DMS114 treated with DMSO at 0.1 percent for 48 hours (cell line): ENCODE measurements around the gene BTRC.
A peak's percentile ranks its signal among the peaks of the same experiment; 100 is the strongest.

Source experiments
- DNase-seq: peaks from one replicate; lab custom pipeline; 2025; ENCODE audit not compliant: unreplicated experiment; lab: John Stamatoyannopoulos, UW

Gene BTRC

DNA sequence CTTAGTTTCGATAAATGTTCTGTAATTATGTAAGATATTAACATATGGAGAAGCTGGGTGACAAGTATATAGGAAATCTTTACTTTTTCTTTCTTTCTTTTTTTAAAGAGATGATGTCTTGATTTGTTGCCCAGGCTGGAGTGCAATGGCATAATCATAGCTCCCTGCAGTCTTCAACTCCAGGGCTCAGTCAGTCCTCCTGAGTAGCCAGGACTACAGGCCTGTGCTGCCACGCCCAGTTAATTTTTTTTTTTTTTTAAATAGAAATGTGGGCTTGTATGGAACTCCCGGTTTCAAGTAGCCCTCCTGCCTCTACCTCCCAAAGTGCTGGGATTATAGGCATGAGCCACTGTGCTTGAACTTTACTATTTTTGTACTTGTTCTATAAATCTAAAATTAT lies 122.4 kb downstream of the BTRC start:
- no peak for DNase-seq

DNA sequence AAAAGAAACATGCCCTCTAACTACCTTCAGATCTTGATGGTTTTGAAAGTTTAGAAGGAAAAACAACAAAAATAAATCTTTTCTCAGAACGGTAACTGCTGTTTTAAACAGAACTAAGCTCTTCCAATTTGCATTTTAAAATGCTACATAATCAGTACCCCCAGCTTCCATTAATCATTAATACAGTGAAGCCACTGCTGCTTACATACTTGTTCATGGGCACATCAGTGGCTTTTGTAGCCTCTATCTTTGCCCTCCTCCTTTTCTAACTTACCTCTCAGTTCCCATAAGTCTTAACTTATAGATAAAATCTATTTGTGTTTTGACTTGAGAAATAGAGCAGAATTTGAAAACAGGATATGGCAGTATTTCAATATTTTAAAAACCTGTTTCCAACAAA lies 125.0 kb downstream of the BTRC start:
- DNase-seq: no peak

DNA sequence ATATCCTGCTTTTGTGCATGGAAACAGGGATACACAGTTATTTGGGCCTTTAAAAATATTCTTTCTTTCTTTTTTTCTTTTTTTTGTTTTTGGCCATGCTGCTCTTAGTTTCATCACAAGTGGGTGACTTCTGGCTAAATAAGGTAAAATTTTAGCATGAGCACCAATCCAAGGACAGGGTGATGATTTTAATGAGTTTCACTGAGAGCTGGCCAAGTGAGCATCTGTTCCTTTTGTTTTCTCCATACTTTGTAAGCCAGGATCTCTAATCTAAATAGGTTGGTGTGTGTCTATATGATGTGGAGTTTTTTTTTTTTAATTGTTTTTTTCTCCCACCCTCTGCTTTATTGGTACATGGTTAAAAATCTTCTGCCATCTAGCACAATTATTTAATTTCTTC lies 127.3 kb downstream of the BTRC start:
- DNase-seq: no peak

DNA sequence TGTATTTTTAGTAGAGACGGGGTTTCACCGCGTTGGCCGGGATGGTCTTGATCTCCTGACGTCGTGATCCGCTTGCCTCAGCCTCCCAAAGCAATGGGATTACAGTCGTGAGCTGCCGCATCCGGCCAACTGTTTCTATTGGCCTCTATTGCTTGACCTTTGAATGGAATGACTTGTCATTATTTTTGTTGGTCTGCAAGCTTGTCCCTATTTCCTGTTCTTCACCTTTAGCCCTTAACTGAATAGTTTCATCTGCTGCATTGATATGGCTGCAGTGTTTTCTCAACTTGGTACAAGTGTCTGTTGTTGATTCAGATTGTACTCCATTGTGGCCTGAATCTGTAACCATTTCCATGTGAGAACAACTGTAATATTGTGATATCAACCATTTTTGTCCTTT lies 128.6 kb downstream of the BTRC start:
- DNase-seq: no peak

DNA sequence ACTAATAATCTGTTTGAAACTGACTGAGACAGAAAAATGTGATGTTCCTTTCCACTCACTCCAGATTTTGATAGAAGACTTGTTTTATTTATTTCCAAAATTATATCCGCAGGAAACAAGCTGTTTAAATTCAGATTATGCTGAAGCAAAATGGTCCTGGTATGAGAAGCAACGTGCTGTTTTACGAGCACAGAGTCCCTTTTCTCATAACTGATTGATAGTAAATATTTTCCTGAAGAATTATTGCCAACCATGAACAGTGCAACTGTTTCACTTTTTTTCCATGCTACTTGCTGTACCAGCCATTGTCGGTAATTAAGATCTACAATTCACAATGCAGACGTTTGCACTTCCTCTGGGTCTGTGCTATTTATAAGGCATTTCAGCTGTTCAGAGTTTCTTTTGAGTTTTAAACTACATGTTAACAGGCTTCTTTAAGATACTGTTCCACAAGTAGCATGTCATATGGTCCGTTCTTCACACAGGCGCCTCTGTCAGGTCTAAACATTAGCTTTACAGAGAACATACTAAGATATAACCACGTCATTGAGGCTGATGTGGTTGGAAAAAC lies 130.3 kb downstream of the BTRC start:
- no peak for DNase-seq

DNA sequence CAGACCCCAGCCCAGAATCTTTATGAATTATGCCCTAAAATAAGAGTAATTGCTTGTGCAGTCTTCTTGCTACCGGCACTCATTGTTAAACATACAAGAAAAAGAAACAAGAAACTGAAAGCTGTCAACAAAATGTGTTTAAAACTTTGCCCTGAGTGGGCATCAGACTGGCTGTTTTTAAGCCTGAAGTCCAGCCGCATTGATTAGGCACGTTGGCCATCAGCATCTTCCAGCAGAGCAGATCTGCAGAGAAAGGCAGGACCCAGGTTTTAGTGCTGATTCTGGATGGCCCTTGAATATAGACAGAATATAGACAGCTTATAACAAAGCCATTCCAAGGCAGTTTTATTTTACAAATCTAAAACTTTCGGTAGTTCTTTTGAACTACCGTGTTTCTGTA lies 131.2 kb downstream of the BTRC start:
- no peak for DNase-seq

DNA sequence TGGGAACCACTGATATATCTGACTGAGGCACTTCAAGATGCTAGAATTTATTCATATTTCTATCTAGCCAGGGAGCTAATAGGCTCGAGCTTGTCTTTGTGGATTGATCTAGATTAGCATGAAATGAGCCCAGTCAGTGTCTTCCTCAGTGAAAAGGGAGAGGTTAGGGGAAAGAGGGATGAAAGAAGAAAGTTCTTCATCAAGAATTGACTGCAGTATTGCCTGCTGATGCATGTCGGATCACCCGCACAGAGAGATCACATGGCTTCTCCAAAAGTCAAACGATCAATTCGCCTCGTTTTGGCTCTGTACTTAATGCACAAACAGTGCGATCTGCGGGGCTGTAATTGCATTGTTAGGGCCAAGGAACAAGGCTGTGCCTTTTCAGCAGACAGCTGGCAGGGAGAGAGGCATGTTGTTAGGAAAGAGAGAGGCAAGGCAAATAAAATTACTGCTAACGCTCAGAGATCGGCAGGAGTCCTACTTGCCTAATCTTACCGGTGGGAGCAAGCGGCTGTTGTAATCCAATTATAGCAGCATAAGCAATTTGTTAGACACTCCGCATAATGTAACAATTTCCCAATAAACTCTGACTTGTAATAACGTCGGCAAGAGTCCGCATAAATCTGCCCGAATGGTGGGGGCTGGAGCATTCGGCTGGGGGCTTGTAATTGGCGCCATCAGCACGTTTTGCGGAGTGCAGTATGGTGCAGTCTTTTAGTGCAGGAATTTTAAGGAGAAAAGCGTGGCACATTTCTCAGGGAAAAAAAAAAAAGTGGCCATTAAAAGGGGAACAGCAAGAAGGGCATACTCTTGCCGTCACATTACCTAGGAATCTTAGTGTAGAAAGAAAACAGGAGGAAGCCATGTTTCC lies 132.0 kb downstream of the BTRC start:
- no peak for DNase-seq

DNA sequence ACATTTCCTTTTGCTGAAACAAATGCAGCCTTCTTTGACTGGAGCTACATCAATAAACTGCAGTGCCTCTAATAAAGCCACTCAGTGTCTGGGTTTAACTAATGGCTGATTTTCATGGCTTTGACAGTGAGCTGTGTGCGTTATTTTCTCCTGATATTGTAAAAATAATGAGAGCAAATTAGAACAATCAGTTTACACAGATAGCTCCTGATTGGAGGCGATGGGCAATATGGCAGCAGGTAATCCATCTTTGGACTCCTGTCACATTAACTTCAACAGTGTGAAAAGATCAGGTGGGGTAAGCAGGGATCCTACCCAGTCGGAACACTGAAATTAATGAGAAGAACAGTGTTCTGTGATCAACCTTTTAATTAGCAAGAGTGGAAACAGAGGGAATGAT lies 133.4 kb downstream of the BTRC start:
- DNase-seq: no peak

DNA sequence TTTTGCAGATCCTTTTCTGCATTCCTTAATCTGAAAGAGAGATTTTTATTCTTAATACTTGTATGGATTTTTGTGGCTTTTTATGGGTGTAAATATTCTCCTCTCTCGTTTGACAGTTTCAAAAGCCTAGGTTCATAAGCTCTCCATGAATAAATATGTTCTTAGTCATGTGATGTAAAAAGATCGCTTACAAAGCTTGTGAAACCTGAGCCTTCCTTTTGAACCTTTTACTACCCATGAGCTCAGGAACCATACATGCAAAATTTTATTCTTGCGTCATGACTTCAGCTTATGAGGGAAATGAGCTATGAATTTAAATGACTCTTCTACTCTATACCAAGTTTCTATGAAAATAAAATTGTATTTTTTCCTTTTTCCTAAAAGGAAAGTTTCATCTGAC lies 135.4 kb downstream of the BTRC start:
- DNase-seq: no peak

DNA sequence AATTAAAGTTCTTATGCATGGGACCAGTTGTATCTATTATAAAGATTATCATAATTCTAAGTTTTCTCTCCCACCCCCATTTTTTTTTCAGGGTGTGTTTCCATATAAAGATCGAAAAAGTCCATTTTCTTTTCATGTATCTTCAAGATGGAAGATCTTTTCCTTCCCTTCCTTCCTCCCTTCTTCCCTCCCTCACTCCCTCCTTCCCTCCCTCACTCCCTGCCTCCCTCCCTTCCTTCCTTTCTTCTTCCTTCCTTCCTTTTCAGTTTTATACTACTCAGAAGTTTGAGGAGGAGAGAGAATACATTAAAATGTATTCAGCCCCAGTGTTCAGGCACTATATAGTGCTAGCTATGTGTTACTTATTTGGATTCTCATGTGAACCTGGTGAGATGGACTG lies 136.1 kb downstream of the BTRC start:
- DNase-seq: no peak

DNA sequence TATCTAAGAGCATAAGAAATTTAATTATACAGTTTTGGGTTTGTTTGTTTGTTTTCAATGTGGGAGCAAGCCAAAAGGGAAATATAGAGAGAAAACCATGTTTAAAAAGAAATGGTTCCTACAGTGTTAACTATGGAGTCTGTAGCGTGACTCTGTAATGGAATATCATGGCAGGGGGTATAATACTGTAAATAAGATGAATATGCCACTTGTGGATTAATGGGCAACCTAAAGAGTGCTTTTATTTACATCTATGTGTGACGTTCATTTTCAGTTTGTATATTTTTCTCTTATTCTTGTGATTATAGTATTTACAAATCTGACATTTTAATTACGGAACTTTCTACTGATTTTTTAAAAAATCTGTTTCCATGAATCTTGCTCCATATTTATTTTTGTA lies 138.2 kb downstream of the BTRC start:
- no peak for DNase-seq

DNA sequence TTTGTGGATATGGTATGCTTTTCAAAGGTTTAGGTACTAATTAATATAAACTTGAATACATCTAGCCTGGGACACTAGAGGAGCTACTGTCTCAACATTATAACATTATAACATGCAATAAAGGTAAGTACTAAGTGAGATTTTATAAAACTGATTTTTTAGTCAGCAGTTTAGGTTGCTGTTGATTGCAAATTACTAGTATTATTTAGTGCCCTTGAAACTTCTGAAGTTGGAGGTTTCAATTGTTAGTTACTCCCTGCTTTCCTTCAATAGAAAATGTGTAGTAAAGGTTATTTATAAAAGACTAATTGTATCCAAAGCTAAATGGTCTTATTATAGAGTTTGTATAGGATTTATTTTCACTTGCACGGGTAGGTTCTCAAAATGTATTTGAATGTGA lies 138.8 kb downstream of the BTRC start:
- DNase-seq: no peak

DNA sequence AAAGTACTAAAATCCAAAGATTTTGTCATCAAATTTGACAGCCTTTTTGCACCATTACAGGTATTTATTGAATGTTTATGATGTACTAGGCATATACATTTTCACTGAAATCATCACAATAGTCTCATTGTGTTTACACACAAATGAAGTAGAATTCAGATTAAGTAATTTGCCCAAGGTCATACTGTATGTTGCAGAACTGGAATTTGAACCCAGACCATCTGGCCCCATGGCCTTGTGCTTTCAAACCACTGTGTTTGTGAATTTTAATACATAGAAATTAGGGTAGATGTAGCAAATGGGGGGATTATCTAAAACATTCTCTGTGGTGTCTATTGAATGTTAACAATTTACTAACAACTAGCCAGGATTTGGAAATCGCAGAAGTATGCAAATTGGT lies 139.3 kb downstream of the BTRC start:
- DNase-seq: no peak

DNA sequence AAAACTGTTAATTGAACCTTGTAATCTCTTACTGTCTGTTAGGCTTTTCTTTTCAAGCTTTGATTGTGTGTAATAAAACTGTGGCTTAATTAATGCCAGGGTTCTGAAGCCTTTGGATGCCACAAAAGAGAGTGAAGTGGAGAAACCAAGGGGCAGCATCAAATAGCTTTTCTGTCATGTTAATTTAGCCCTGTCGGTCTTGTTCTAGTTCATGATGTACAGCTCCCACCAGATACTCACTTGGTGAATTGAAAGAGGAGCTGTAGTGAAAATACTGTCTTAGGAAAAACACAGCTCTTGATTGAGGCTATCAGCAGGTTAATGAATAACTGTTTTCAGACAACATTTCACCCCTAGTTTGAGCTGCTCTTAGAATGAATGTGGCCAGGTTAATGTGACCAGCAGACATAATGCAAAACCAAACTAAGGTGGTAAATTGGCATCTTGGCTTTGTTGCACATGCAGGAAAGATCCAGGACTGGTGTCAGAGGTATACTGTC lies 139.9 kb downstream of the BTRC start:
- DNase-seq: no peak

DNA sequence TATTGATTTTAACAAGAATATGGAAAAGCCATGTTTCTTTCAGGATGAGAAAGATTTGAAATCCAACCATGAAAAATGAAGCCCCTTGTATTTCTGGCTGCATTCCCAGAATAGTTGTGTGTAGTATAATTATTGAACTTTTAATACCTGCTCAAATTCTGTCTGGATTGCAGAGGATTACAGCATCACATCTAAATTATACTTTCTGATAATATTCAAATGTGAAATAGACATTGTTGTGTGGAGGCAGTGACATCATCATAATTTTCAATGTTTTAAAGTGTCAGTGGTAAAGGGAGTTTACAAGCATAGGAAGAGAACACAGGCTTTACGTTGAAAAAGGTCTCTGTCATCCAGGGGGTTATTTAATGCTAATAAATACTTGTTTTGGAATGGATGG lies 140.7 kb downstream of the BTRC start:
- no peak for DNase-seq

DNA sequence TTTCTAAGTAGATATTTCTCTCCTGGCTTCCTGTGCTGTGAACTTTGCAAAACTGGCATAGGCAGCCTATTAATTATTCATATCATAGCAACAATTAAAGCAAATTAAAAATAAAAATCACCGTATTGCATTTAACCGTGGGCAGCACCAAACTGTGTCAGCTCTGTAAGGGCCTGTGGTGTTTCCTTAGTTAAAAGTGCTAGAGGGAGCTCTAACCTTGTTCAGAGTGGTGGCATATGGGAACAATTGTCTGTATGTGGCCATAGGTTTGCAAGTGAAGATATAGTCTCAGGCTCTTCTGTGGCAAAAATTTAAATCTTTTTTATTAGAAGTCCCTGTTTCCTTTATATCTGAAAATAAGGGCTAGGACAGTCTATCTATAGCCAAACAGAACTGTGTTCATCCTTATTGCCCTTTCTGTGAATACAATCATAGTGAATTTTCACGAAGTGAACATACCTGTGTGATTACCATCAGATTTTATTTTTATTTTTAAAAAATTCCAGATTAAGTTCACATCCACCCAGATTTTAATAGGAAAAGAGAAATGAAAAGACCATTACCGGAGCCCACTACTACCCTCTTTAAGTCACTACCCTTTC lies 141.5 kb downstream of the BTRC start:
- DNase-seq: peak; percentile 72

DNA sequence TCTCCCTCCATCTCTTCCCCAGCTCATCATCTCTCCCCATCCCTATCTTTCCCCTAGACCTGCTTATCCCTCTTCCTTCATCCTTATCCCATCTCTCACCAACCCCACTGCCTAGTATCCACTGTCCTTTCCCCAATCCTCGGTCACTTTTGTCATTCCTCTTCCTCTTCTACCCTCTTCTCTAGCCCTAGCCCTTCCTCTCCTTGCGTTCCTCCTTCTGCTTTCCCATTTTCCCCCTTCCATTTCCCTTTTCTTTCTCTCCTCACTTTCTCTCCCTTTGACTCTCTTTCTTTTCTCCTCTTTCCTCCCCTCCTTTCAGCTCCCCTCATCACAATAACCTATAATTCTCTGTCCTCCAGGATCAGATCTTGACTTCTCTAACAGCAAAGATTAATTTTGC lies 150.5 kb downstream of the BTRC start:
- DNase-seq: no peak

DNA sequence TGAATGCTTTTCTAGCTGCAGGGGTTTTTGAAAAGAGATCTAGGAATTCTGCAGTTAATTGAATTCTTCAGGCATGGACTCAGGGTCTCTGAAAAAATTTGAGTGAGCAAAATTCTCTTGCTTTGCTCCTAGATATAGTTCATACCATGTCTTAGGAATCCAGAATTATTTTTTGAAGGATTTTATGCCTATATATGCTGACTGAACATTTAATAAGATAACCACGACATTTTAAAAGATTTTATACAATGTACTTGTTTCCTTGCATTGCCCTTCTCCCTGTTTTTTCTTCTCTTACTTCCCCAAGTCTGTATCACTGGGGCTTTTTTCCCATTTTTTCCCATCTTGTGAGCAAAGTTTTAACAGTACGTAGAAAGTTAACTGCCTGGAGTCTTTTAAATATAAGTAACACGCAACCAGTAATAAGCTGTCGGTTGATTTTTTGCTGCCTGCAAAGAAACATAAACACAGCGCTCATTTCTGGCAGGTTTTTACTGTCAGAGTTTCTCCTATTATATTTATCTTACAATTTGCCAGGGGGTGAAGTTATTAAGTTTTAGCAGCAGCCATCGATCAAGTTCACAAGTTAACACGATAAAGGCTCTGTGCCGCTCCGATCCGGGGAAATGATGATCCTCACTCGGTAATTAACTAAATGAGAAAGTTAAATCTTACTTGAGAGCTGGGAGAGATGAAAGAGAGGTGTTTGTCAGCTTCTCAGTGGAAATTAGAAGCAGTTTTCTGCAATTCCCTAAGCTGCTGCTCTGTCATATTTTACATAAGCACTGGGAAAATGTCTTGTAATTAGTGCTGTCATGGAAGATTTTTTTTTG lies 153.1 kb downstream of the BTRC start:
- no peak for DNase-seq

DNA sequence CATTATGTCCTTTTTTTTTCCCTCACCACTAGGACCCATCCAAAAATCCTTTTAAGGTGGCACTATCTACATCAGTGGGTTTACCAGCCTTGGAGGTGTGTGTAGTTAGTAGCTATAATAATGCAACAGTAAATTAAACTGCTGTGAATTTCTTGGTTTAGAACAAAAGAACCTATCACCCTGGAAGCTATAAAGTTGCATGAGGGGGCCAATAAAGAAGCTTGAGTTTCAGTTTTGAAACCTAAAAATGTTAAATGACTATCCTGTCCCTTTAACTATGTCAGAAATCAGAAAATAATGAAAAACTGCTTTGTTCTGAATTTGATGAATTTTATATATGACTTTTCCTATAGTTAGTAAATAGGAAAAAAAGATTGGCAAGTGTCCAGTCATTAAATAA lies 153.9 kb downstream of the BTRC start:
- DNase-seq: no peak

DNA sequence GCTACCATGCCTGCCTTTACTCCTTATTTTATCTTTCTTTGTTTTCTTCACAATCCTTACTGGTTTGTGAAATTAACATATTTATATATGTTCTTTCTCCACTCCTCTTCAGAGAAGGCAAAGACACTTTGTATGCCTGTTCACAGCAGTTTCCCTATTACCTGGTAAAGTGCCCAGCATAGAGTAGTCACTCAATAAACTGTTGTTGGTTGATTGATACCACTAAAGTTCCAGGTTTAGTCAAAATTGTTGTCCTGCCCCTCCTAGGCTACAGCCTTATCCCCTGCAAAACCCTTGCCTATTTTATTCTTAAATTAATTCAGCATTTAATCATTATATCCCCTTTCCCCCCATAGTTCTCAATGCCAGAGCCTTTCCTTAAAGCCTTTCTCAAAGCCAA lies 158.0 kb downstream of the BTRC start:
- DNase-seq: no peak

DNA sequence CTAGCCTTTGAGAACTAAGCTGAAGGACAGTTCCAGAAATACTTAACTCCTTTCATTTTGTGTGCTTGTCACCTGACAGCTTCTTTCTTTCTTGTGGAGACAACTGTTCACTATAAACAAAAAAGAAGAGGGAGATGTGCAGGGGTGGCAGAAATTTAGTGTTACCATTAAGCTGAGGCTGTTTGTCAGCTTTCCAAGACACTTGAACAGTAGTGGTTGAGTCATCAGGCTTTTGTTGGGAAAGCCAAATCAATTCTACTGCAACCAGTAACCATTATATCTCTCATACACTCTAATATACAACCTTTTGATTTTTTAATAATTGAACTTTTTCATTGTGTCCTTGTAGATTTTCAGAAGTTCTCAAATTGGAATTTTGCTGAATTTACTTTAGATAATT lies 158.8 kb downstream of the BTRC start:
- DNase-seq: no peak
